Lower lobe of right lung (tissue), 2 donors: Measurements from ENCODE around the gene PTPRN2. TPM values are rescaled to one million over a fixed set of nuclear protein-coding genes. Genes with fewer than 3 reads are reported as not detected.

Source experiments
- ATAC-seq, 2 donors: fragments of 200-7000 bp; cut with Tn5 transposase; one replicate each; pipeline ENCODE4 v1.9.1; 2020 to 2022; ENCODE audit warnings: mild to moderate bottlenecking in 2 of 2, moderate library complexity in 2 of 2
- DNase-seq: peaks from one replicate; pipeline ENCODE4 v3.0.0-alpha.2; 2020
- H3K27ac ChIP-seq: fragments of 200-600 bp; one replicate; pipeline ENCODE4 v1.8.0; 2022
- H3K27me3 ChIP-seq: fragments of 200-600 bp; one replicate; pipeline ENCODE4 v1.8.0; 2022; ENCODE audit warnings: low read depth
- H3K36me3 ChIP-seq: fragments of 200-600 bp; one replicate; pipeline ENCODE4 v1.8.0; 2022; ENCODE audit warnings: mild to moderate bottlenecking
- H3K4me1 ChIP-seq: fragments of 200-600 bp; one replicate; pipeline ENCODE4 v1.8.0; 2022
- H3K4me3 ChIP-seq: fragments of 200-600 bp; one replicate; pipeline ENCODE4 v1.8.0; 2022; ENCODE audit warnings: mild to moderate bottlenecking
- H3K9me3 ChIP-seq: fragments of 200-600 bp; one replicate; pipeline ENCODE4 v1.8.0; 2022
- CTCF ChIP-seq: fragments of 200-600 bp; IDR thresholded peaks from one replicate; pipeline ENCODE4 v1.8.0; 2022; ENCODE audit warnings: antibody characterized with exemption, mild to moderate bottlenecking
- intact Hi-C: fragments of 100-400 bp; cut with DNase I; formaldehyde crosslinking; loops from one replicate; pipeline ENCODE4 v1.11.0; 2022
- total RNA-seq: library from RNA; stranded (reverse); fragmentation: NEBNext Ultra II Directional; extraction: Animal tissue kit (Norgen Biotek cat#: 25700); gene quantifications from one replicate; pipeline ENCODE4 v1.2.1, GENCODE V29; 2021
- donor health status: DM: no; HTN: yes; CAD: no; lungs with severe emphysema.

PTPRN2 gene
- total RNA-seq, 1 donor from 2014 or later = 6.8 TPM

DNA sequence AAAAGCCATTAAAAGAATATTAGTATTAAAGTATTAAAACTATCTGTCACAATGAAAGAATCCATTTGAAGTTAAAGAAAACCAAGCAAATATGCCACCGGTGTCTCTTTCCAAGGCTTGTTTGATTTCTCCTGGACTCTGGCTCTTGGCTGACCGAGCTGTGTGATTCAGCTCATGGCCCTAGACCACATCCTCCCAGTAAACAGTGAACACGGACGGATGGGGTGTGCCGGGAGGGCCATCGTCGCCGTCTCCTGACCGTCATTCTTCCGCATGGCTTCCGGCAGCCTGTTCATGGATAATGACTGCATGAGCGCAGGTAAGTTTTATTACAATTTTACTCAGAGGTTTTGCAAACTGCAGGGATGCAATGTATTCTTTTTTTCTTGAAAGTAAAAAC is 1032.3 kb downstream of the PTPRN2 start:
- intact Hi-C loops = no loop called here

GRCh38 chr7:157554393-157555238 is 1033.0 kb downstream of the PTPRN2 start:
- intact Hi-C loops = no loop called here
- no peak overlapping the region for H3K4me3 ChIP-seq
- no peak for ATAC-seq
- no peaks in the 10 kb centered on the region for H3K27me3 ChIP-seq
- peak overlapping the region; percentile 5 for H3K27ac ChIP-seq
- no peaks in the 10 kb centered on the region for H3K4me1 ChIP-seq
- H3K9me3 ChIP-seq = no peaks in the 10 kb centered on the region
- DNase-seq = no peak
- no peaks in the 10 kb centered on the region for H3K36me3 ChIP-seq
- TF ChIP-seq CTCF = no peak

More for the DNA sequence above, 1032.3 kb downstream of the PTPRN2 start:
- Histone ChIP-seq H3K4me3 (no peak overlapping the region), H3K27me3 (no peaks in the 10 kb centered on the region), H3K36me3 (no peaks in the 10 kb centered on the region), H3K4me1 (no peaks in the 10 kb centered on the region), H3K9me3 (no peaks in the 10 kb centered on the region), H3K27ac (no peak overlapping the region)
- DNase-seq (no peak), ATAC-seq (no peak)
- no peak for TF ChIP-seq CTCF

DNA sequence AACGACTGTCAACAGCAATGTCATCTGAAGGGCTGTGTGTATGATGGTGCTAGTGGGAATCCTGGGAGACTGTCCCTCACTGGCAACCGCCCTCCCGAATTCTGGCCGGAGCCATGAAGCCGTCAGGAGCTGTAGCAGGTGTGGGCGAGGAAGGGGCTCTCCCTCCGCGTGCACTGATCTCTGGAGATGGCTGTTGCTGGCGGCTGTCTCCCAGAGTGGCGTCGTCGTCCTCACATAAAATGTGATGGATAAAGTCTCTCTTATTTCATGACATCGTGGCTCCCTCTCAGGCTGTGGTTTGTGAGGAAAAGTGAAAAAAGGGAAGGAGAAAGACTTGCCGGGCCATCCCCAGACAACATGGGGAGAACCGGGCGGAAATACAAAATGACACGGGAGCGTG is 1034.4 kb downstream of the PTPRN2 start:
- no peaks in the 10 kb centered on the region for H3K27me3 ChIP-seq
- H3K4me1 ChIP-seq = no peaks in the 10 kb centered on the region
- ATAC-seq (no peak), DNase-seq (no peak)
- intact Hi-C loops = no loop called here
- no peaks in the 10 kb centered on the region for H3K9me3 ChIP-seq
- no peak for TF ChIP-seq CTCF
- no peak overlapping the region for H3K27ac ChIP-seq
- H3K36me3 ChIP-seq = peaks cover 3% of the 10 kb centered on the region
- H3K4me3 ChIP-seq = no peak overlapping the region

- Histone ChIP-seq H3K36me3 (peaks cover 4% of the 10 kb centered on the region), H3K4me1 (no peaks in the 10 kb centered on the region), H3K27ac (no peak overlapping the region), H3K9me3 (no peaks in the 10 kb centered on the region), H3K27me3 (no peaks in the 10 kb centered on the region), H3K4me3 (no peak overlapping the region)
- TF ChIP-seq CTCF = no peak
- peak; percentile 14 for DNase-seq
- no peak for ATAC-seq
- intact Hi-C loops = no loop called here
Observed at GRCh38 chr7:157552295-157552993, 1035.2 kb downstream of the PTPRN2 start.

GRCh38 chr7:157551325-157552070 is 1036.1 kb downstream of the PTPRN2 start:
- H3K4me1 ChIP-seq = no peaks in the 10 kb centered on the region
- no peak overlapping the region for H3K27ac ChIP-seq
- TF ChIP-seq CTCF = no peak
- no peak for DNase-seq
- no peak overlapping the region for H3K4me3 ChIP-seq
- peaks cover 4% of the 10 kb centered on the region for H3K36me3 ChIP-seq
- no peaks in the 10 kb centered on the region for H3K9me3 ChIP-seq
- no peaks in the 10 kb centered on the region for H3K27me3 ChIP-seq
- intact Hi-C loops = no loop called here
- no peak for ATAC-seq
